Ramos (cell line): ENCODE results near the gene TRMT112.
"Not testable (repeated sequence)": the region's sequence is repeated elsewhere in the genome, so short reads cannot be mapped to it uniquely, and the experiment has no call there.

Experiments used
- in situ Hi-C: fragments of 300-500 bp; cut with MboI; formaldehyde crosslinking; loops from one replicate; pipeline ENCODE4 v1.14.3; 2022; ENCODE audit warnings: low sequenced_read_pairs; ENCODE audit not compliant: unreplicated experiment

The TRMT112 gene

DNA sequence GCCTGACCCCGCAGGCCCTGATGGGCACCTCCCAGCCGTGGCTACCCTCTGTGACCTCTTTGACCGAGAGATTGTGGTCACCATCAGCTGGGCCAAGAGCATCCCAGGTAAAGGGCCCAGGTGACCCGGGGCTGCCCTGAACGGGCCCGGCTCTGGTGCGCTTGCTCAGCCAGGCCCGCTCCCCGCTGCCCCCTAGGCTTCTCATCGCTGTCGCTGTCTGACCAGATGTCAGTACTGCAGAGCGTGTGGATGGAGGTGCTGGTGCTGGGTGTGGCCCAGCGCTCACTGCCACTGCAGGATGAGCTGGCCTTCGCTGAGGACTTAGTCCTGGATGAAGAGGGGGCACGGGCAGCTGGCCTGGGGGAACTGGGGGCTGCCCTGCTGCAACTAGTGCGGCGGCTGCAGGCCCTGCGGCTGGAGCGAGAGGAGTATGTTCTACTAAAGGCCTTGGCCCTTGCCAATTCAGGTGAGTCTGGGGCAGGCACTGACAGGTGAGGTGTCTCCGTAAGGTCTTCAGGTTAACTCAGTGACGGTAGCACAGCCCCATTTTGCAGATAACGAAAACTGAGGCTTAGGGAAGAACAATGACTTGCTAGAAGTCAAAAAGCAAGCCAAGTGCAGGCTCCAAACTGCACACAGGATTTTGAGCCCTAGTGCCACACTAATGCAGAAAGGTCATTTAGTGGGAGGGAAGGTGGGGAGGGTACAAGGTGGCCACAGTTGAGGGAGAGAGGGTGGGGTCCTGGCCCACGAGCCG lies 2.4 kb downstream of the TRMT112 start:
- in situ Hi-C loops, result no loop called here

DNA sequence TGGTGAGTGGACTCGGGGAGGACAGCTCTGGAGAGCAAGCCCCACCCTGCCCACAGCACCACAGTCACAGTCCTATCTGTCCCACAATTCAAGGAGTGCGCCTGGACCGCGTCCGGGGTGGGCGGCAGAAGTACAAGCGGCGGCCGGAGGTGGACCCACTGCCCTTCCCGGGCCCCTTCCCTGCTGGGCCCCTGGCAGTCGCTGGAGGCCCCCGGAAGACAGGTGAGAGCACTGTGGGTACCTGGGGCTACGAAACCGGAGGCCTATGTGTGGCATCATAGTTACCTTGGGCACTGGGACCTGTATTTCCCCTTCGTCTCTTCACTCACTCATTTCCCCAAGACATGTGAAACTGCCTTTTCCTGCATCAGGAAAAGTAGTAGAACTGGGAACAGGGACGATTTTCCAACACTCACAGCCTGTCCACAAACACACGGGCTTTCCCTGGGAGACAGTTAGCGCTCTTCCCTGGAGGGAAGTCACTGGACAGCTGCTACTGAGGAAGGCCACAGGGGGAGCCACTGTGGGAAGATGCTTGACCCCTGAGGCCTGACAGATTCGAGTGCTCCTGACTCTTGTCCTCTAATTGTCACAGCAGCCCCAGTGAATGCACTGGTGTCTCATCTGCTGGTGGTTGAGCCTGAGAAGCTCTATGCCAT lies 3.1 kb downstream of the TRMT112 start:
- in situ Hi-C loops, result no loop called here

DNA sequence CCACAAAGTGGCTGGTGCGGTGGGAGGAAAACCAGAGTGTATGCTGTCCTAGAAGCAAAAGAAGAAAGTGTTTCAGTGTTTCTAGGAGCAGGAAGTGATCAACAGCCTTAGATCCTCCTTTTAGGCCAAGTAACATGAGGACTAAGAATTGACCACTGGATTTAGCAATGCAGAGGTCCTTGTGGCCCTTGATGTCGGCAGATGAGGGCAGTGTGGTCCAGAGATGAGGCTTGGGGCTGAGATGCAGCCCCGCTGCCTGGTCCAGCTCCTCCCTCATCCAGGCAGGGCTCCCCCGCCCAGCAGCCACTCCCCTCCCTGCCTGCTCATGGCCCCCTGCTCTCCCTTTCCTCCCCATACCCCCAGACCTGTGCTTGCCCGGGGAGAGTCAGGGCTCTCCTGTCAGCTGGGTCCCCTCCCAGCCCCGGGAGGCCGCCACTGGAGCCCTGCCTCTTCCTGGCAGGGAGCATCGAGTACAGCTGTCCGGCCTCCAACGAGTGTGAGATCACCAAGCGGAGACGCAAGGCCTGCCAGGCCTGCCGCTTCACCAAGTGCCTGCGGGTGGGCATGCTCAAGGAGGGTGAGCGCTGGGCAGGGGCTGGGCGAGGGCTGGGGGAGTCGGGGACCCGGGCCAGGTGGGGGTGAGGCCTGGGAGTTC lies 3.7 kb downstream of the TRMT112 start:
- in situ Hi-C loops, result no loop called here

DNA sequence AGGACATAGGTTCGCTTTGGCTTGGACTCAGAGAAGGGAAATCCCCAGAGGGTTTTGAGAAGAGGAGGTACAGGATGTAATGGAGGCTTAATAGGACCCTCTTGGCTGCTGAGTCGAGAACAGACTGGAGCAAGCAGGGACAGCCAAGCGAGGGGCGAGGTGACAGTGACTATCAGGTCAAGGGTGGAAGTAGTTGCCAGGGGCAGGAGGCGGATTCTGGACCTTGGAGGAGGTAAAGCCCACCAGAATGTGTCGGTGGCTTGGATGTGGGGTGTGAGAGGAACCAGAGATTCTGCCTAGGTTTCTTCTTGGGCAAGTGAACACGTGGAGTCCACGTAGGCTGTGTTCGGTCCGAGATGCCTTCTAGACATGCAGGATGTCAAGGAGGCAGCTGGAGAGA lies 4.4 kb downstream of the TRMT112 start:
- in situ Hi-C loops, result no loop called here

DNA sequence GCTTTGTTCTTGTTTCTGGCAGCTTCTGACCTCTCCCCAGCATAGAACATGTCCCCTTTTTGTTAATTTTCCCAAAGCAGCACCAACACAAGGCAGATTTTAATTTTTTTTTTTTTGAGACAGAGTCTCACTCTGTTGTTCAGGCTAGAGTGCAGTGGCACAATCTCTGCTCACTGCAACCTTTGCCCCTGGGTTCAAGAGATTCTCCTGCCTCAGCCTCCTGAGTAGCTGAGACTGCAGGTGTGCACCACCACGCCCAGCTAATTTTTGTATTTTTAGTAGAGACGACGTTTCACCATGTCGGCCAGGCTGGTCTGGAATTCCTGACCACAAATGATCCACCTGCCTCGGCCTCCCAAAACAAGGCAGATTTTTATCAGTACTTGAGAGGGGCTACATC lies 9.6 kb downstream of the TRMT112 start:
- in situ Hi-C loops, result not testable (repeated sequence)

DNA sequence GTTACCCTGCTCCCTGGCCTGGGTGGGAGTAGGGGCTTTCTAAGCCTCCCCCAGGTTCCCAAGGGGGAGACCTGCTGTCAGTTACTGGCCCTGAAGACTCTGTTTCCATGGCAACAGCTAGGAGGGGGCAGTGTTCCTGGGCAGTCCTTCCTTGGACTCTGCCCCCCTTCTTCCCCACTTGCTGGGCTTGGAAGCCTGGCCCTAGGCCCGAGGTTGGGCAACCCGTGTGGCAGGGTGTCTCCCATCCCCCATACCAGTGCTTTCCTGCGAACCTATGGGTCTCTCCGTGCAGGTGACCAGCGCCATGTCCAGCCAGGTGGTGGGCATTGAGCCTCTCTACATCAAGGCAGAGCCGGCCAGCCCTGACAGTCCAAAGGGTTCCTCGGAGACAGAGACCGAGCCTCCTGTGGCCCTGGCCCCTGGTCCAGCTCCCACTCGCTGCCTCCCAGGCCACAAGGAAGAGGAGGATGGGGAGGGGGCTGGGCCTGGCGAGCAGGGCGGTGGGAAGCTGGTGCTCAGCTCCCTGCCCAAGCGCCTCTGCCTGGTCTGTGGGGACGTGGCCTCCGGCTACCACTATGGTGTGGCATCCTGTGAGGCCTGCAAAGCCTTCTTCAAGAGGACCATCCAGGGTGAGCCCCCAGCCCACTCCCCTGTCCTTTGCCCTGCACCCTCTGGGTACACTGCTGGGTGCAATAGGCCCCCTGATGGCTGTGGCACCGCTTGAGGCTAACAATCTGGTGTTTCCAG lies 10.3 kb downstream of the TRMT112 start:
- in situ Hi-C loops, result no loop called here

DNA sequence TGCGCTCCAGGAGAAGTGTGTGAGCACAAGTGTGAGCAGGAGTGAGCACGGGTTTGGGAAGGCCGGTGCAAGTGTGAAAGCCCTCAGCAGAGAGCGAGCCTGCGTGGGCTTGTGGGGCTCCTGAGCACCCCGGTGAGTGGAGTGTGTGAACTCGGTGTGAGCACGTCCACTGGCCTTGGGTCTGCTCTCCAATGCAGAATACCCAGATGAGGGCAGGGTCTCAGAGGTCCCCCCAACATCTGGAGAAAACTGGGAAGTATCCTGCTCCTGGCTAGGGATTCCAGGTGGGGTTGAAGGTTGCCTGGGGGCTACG lies 10.8 kb downstream of the TRMT112 start:
- in situ Hi-C loops, result no loop called here

DNA sequence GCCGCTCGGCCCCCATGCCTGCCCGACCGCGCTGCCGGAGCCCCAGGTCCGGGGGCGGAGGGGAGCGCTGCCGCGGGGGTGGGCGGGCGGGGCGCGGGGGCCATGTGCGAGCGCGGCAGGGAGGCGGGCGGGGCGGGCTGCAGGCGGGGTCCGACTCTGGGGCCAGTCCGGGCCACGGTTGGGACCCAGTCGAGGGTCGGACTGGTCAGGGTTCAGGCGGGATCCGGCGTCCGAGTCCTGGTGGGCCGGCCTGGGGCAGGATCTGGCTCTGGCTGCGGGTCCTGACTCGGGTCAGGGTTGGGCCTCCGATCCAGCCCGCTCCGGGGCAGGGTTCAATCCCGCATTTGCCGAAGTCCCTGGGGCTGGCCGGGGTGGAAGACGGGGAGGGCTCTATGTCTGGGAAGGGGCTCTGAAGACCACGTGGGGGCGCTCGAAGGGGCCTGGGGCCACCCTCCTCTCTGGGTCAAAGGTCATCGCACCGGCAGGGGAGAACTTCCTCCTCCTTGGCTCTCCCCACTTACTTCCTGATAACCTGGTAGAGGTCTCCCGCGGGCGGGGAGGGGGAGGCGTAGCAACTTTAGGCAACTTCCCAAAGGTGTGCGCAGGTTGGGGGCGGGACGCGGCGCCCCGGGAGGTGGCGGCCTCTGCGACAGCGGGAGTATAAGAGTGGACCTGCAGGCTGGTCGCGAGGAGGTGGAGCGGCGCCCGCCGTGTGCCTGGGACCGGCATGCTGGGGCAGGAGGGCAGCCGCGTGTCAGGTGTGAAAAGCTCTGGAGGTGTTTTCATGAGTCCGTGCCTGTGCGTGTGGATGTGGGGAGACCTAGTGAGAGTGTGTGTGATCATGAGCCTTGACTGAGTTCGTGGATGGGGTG lies 11.4 kb downstream of the TRMT112 start:
- in situ Hi-C loops, result no loop called here

DNA sequence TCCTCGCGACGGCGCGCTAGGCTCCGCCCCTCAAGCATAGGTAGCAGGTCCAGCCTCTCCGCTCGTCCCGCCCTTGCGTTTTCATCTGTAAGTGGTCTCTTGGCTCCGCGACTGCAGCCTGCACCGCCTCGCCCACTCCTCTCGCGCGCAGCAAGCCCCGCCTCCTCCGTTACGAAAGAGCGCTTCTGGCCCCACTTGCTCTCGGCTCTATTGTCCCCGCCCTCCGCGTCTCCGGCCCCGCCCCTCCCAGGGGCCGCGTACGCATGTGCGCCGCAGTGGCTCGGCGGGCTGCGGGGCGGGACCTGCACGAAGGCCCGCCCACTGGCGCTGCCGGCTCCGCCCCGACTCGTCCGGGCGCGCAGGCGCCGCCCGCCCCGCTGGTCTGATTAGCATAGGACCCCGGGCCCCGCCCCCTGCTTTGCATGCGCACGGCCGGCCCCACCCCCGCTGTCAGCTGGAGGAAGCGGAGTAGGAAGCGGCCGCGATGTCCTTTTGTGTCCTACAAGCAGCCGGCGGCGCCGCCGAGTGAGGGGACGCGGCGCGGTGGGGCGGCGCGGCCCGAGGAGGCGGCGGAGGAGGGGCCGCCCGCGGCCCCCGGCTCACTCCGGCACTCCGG lies 12.2 kb downstream of the TRMT112 start, which contains the start of gene ESRRA:
TSS of gene ESRRA (plus strand) at position 450 of the 616 bp plus-strand sequence. CDS start 1,656 bp downstream, outside the sequence.
- in situ Hi-C loops, result no loop called here

DNA sequence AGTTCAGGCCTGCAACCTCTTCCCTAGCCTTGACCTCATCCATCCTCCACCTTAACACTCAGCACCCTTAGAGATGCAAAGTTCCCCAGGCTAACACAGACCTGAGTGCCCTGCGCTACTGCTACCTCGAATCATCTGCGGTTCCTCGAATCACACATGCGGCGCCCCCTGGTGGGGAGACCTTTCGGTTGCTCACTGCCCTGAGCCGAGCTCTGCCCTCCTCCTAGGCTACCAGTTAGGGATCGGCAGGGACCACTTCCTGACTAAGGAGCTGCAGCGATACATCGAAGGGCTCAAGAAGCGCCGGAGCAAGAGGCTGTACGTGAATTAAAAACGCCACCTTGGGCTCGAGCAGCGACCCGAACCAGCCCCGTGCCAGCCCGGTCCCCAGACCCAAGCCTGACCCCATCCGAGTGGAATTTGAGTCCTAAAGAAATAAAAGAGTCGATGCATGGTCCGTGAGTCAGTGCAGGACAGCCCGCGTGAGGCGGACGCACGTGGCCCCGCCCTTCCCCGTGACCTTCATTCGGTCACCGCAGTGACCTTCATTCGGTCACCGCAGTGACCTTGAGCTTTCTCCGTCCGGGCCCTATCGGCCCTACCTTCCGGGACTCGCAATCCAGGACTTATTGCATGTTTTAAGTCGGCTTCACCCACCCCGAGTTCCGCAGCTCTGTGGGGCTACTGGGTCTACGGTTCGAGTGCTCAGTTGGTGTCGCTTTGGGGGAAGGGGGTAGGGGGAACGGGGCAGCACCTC lies 12.9 kb downstream of the TRMT112 start:
- in situ Hi-C loops, result loop anchor here (5.0 kb wide), 1 partner anchor 102 kb away; no protein-coding TSS in a partner anchor

DNA sequence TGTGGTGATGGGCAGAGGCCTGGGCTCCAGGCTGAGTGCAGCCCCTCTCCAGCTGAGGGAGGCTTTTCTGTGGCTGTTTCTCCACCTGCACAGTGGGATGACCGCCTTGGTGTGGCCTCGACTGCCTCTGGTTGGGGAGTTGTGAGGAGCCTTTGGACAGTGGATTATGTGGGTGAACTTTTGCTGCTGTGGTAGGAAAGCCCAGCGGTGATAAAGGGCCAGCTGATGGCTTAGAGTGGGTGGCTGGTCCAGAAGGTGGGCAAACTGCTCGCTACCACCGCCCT lies 13.4 kb downstream of the TRMT112 start:
- in situ Hi-C loops, result loop anchor here (5.0 kb wide), 1 partner anchor 102 kb away; no protein-coding TSS in a partner anchor

DNA sequence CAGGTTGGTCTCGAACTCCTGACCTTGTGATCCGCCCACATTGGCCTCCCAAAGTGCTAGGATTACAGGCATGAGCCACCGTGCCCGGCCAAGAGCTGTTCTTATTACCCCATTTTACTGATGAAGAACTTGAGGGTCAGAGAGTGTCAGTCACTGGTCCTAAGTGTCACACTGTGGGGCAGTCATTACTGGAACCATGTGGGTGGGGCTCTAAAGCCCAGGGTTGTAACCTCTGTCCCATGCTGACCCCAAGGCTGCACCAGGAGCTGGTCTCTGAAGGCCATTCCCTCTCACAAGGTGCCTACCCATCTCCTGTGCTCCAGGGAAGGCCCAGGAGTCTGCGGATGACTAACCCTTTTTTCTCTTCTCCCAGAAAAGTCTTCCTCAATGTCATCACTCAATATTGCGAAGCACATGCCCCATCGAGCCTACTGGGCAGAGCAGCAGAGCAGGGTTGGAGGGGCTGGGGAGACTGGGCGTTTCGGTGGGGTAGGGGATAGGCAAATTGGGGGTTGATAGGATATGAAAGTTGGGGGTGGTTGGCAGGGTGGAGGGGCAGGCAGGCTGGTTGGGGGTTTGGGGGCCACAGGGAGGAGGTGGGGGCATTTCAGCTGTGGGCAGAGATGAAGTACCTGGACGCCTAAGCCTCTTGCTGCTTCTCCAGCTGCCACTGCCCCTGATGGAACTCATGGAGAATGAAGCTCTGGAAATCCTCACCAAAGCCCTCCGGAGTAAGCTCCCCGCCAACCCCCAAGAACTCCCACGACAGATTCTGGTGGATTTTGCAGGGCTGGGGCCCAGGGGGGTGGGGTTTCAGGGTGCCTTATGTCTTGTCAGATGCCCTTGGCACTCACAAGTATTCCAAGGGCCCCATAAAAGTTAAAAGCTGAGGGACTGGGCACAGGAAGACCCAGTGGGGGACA lies 14.0 kb downstream of the TRMT112 start:
- in situ Hi-C loops, result loop anchor here (5.0 kb wide), 1 partner anchor 101 kb away; no protein-coding TSS in a partner anchor

DNA sequence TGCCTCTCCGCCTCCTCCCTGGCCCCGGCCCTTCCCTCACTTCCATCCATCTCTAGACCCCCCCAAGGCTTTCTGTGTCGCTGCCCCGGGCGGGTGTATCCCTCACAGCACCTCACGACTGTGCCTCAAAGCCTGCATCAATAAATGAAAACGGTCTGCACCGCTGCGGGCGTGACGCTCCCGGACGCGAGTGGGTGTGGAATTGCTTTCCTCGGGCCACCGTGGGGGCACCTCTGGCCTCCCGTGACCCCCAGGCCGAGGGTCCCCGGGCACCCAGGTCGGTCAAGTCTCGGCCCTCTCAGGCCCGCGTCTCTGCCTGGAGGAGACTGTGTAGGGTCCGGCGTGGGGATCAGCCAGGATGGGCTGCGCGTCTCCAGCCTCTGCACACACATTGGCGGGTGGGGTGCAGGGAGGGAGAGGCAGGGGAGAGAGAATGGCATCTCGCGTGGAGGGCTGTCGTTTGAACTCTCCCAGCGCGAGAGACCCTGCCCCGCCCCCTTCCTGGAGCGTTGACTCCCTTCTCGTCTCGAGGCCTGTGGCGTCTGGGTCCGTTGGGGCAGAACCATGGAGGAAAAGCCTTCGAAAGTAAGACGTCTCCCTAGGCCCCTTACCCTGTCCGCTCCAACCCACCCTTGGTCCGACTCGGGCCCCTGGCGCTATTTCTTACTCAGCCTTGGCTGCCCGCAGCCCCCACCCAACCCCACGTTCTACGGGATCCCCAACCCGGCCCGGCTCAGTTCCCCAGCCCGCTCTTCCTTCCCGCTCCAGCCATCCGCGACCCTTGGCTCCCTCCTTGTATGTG lies 17.3 kb downstream of the TRMT112 start, which contains the start of gene CATSPERZ:
TSS of gene CATSPERZ (plus strand) at position 512 of the 802 bp plus-strand sequence. CDS start at position 565, 53 bp downstream.
- in situ Hi-C loops, result loop anchor here (5.0 to 10.0 kb wide), 2 partner anchors 98 to 305 kb away; no protein-coding TSS in a partner anchor

DNA sequence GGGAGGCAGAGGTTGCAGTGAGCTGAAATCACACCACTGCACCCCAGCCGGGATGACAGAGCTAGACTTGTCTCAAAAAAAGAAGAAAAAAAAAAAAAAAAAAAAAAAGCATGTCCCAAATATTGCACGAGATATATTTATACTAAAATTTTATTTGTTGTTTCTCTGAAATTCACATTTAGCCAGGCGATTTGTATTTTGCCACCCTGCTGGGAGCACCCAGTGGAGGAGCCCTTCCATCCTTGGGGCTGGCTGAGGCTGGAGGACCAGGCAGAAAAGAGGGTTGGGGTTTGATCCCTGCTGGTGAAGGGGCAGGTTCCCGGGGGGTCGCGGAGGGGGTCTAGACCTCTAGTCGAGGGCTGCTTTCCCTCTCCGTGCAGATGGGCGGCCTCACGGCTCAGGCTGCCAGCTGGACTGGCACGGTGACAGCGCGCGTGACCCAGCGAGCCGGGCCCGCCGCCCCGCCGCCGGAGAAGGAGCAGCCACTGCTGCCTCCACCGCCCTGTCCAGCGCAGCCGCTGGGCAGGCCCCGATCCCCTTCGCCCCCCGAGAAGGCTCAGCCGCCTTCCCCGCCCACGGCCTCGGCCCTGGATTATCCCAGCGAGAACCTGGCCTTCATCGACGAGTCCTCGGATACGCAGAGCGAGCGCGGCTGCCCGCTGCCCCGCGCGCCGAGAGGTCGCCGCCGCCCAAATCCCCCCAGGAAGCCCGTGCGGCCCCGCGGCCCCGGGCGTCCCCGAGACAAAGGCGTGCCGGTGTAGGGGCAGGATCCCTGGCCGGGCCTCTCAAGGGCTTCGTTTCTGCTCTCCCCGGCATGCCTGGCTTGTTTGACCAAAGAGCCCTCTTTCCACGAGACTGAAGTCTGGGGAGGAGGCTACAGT lies 18.2 kb downstream of the TRMT112 start:
- in situ Hi-C loops, result loop anchor here (10.0 kb wide), 1 partner anchor 304 kb away; no protein-coding TSS in a partner anchor

DNA sequence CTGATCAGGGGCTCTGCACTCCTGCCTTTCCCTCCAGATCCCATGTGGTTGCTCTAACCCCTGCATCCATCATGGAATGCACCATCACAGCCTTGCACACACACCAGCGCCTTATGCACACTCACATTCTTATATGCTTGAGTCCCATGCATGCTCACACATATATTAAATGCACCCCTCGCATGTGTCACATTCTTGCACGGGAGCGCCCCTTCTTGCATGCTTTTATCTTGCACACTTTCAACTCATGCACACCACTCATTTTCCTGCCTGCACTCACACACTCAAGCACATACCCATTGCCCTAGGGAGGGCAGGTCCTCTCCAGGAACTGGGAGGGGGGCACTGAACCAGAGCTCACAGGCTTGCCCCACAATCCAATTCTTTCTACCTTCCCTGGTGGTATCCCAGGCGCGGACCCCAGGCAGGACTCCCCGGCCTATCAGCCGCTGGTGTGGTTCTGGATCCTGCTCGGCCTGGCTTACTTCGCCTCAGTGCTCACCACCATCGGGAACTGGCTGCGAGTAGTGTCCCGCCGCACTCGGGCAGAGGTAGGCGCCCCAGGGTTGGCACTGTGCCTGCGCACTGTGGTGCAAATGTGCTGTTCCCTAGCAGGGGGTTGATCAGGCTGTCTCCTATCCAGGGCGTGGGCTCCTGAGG lies 19.5 kb downstream of the TRMT112 start:
- in situ Hi-C loops, result loop anchor here (10.0 kb wide), 1 partner anchor 303 kb away; no protein-coding TSS in a partner anchor
